Measurements from ENCODE around the gene SLC2A13.
"Not testable (repeated sequence)": the region's sequence is repeated elsewhere in the genome, so short reads cannot be mapped to it uniquely, and the experiment has no call there.

SLC2A13 gene

DNA sequence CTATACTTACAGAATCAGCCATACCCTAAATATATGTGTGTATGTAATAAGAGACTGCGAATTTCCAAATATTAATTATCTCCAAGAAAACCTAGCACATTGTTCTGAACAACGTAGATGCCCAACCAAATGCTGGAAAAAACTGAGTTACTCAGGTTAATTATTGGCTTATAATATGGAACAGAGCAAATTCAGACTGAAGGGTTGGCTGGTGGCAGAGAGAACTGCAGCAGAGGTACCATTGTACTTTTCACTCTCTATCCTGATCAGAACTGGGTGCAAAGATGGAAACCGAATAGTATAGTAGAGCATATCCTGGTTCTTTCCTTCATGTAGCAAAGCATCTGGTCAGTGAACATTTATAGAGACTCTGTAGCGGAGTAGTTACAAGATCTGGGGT, 185.7 kb downstream of the SLC2A13 start:
- no peak for DNase-seq

DNA sequence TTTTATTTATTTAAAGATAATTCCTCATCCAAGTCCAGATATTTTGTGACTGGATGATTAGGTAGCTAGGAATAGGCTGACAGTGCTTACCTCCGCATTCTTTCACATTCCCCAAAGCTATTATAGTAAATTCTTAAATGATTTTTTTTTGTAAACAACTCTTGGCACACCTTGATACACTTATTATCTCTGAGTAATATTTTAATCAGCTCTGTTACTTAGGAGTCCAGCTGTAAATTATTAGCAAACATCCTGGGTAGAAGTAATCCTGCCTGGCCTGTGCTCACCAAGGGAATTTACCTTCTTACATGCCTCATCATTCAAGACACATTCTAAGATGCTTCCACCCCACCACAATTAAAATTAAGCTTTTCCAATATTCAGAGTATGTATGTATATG, 186.1 kb downstream of the SLC2A13 start:
- DNase-seq, result no peak

DNA sequence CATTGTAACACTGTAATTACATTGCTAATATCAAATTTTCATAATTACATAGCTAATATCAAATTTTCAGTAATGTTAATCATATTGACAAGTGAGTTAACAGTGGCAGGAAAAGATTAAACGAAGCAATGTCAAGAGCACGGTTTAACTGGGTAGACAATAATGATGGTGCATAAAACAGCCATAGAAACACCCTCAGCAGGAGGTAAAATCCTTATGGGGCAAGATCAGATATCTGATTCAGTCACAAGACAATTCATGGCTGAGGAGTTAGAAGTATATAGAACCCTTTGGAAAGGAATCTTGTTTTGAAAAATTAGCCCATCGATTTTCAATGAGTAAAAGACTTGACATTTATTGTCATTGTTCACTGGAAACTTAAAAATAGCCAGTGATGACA, 190.6 kb downstream of the SLC2A13 start:
- no peak for DNase-seq

DNA sequence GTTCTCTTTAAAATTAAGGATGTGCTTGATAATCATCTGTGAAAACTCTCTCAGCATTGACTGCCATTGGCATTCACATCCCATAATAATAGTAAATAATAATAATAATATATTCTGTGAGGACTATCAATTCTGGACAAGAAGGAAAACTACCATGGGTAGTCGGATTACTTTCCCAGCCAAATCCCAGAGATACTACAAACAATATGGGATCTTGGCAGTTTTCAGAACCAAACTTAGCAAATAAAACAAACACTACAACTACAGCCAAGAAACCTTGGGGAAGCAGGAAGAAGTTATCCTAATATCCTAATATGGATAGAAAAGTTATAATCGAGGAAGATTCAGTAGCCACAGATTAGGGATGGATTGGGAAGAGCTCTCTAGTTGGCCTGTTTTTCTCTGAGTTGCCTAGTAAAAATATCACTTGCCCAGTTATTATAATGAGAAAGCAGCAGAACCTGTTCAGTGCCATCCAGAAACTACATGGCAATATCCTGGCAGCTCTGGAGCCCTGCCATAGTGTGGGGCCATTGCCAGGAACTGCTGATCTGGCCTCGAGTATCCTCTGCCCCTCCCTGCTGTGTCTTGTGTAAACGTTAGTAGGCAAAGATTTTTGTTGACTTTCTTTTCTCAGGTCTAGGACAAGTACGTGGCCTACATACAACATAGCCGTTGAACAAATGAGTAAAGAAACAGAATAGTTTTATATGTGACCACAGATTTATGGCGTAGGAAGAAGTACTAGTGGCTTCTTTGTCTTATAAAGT, 193.5 kb downstream of the SLC2A13 start:
- peak; percentile 4 for DNase-seq

DNA sequence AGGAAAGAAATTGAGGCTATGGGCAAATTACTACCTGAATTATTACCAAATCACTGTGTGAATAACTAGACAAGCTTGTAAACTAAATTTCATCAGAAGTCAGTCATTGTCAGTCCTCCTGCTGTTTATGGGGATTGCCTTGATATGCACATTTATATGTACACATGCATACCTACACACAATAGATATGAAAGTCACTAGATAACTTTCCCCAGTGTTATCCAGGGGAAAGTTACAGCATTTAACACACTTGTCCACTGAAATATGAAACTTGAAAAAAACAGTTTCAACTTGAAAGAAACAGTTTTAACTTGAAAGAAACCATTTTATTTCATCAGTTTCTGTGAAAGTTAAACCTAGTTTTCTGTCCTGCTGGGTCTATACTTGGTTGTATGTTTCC, 199.6 kb downstream of the SLC2A13 start:
- no peak for DNase-seq

DNA sequence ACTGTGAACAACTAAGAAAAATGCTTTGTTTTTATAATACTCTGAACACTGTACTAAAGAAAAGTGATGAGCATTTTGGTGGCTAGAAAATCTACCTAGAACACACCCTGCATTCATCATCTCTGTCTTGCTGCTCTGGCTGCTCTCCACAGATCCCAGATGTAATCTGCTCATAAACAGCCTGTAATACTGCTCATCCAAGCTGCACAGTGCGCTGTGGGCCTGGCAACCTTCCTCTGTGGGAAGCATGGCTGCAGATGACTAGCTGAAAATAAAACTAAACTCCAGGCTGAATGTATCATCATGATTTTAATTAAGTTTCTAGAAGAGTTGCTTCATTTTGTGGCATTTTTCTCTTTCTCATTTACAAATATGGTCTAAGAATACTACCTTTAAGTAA, 200.7 kb downstream of the SLC2A13 start:
- DNase-seq, result no peak

DNA sequence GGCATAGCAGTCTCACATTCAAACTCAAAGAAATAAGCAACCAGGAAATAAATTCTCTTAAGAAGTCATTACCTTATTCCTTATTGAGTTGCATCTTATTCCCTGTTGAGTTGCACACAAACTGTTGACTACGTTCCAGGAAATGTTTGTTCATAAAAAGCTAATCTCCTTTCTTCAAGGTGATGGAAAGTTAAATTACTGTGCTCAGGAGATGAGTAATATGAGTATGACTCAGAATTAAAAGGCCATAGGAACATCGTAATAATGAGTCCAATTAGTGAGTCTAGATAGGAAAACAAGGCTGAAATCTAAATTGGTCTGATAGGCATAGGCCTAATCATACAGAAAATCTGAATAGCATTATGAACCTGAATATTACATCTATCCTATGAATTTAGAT, 203.1 kb downstream of the SLC2A13 start:
- DNase-seq, result no peak

DNA sequence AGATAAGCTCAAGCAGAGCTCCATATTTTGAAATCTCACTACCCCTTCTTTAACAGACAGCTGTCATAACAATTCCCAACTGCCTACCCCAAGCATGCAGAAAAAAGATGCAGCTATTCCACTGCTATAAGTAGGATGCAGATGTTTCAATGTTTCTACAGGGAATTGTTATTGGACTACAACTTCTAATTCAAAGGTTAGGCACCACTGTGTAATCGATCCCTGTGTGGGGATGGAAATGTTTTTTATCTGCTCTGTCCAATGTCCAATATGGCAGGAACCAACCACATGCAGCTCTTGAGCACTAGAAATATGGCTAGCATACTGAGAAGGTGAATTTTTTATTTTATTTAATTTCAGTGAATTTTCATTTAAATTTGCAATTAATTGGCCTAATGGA, 208.6 kb downstream of the SLC2A13 start:
- no peak for DNase-seq

DNA sequence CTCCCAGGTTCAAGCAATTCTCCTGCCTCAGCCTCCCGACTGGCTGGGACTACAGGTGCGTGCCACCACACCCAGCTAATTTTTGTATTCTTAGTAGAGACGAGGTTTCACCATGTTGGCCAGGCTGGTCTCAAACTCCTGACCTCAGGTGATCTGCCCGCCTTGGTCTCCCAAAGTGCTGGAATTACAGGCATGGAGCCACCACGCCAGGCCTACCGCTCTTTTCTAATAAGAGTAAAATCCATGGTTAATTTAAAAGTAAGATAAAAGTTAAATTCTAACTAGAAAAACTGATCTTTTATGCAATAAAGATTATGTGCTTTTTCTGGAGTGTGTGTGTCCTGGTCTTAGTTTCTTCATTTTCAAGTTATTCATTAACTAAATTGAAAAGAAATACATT, 212.5 kb downstream of the SLC2A13 start:
- DNase-seq, result not testable (repeated sequence)

DNA sequence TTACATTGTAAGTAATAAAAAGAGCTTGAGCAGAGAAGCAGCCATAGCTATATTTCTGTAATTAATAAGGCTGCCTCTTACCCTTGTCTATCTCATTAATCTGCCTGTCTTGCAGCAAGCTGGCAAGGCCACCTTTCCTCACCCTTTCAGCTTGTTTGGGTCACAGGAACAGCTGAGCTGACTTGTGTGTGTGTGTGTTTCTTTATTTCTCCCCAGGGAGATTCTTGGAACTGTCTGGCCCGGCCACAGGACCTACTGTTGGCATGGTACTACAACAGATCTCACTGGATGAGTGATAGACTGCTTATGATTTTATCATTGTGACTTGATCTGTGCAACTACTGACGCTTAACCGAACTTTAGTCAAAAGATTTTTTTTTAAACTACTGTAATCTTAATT, 213.7 kb downstream of the SLC2A13 start:
- DNase-seq, result peak; percentile 1

DNA sequence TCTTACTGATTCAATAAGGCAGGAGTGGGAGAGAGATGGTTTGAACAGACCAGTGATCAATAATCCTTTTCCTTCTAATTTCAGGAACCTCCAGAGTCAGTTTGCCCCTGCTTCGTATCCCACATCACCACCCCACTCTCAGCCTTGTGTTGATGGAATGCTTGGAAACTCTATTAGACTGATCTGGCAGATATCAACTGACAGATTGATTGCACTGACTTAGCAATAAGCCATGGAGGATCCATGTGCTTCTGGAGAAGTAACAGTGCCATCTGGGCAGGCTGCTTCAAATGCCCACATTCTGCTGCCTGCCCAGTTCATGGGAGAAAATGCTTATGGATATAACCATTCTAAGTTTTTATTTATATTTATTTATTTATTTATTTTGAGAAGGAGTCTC, 218.0 kb downstream of the SLC2A13 start:
- DNase-seq, result no peak

DNA sequence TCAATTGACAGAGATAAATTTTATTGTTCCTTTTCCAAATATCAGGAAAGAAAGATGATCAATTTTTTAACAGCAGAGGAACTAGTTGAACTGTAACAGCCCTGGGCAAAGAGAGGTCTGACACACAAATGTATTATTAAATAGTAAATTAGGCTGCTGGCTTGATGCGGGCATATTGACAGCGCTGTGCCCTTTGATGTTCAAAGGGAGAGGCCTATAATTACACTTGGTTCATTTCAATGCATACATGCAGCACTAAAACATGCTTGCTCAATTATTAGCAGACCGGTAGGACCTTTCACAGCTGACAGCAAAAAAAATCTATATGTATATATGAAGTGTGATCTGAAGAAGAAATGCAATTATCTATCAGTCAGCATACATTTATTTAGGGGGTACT, 219.8 kb downstream of the SLC2A13 start:
- DNase-seq, result no peak

DNA sequence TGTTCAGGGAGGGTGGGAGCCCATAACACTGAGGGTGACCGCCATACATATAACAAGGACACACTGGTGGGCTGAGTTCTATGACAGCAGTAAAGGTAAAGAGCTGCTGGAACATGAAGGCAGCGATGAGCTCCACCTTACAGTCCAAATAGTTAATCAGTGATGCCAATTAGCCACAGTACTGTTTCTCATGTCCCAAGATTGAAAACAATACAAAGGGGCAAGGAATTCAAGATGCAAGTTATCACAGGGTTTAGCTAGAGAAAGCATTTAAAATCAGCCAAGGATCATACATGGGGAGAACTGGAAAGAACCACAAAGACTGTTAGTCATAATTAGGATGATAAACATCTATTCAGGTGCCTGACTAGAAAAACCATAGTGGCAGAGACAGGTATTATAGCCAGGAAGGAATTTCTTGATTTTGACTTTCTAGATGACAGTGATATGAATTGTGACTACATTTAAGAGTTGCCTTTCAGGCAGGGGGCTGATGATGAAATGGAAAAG, 221.2 kb downstream of the SLC2A13 start:
- DNase-seq, result no peak

DNA sequence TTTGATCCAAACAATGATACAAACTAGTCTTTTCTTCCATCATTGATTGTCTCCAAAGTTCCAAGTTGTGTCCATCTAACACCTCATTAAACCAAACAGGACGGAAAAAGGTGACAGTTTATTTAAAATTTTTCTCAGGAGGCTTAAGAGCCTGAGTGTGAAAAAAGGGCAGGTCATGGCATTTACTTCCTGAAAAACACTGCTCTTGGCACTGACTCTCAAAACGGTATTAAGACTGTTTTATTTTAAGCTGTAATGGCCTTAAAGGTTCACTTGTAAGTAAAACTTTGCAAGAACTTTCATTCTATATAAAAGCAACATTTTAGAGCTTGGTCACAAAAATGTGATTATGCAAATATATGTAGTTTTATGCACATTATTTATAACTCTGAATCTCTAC, 222.5 kb downstream of the SLC2A13 start:
- no peak for DNase-seq

DNA sequence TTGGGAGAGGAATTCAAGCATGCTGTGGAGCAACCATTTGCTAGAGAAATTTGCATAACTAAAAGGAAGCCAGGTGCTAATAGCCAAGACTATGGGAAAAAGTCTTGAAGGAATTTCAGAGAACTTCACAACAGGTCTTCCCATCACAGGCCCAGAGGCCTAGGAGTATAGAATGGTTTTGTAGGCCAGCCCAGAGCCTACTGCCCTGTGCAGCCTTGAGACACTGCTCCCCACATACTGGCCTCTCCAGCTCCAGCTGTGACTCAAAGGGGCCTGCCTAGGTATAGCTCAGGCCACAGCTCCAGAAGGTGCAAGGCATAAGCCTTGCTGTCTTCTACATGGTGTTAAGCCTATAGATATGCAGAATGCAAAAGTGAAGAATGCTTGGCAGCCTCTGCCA, 227.1 kb downstream of the SLC2A13 start:
- no peak for DNase-seq

DNA sequence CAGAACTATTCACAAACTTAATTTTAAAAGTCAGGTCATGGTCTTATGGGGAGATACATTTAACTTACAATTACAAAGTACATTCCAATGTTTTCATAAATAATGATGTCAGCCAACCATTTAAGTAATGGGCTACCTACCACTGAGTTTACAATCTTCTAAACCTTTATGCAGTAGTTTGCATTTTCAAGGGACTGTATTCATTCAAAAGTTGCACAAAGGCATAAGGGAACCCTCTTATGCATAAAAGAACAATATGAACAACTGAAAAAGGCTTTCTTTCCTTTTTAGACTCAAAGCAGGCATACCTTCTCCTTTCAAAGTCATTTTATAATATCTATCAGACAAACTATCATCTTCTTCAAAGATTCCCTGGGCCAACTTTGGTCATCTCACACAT, 230.2 kb downstream of the SLC2A13 start:
- DNase-seq, result no peak

DNA sequence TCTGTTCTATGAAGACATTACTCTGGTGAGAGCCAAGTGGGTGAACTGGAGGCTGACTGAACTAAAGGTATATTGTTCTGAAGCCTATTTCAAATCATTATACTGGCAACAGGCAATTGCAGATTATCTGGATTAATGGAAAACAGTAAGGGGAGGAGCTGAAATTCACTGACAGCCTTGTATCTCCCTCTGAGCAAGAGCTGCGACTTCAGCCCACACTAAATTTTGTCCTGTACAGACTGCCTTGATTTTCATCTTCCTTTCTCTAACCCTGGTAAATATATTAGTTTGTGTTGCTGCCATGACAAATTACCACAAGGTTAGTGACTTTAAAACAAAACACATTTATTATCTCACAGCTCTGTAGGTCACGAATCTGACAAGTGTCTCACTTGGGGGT, 231.1 kb downstream of the SLC2A13 start:
- no peak for DNase-seq

DNA sequence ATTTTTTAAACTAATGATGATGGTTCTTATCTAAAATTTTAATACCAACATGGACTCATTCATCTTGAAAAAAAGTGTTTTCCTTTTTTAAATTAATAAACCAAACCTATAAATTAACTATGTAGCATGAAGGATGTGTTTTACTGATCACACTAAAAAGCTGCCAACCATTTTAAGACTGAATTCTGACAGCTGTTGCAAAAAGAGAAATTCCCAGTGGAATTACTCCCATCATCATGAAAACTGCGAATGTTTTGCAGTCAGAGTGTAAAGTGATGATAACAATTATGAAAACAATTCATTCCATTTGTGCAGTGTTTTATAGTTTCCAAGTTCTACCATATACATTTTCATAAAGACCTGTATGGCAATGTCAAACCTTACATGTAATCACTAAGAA, 232.8 kb downstream of the SLC2A13 start:
- DNase-seq, result no peak

DNA sequence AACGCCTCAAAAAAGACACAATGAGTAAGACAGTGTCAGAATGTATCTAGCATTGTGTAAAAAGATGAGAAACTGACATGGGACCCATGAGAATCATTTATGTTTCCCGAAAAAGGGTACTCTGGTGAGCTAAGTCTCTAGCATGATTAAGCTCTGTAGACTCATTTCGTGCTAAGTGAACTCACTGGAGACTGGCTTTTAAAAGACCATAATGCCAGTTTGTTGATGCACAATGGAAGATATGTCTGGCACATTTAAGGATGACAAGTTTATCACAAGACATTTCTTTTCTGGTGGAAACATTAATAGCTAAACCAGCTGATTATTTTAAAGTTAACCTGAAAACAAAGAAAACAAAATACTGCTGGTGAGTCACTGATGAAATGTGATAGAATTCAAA, 233.5 kb downstream of the SLC2A13 start:
- no peak for DNase-seq

DNA sequence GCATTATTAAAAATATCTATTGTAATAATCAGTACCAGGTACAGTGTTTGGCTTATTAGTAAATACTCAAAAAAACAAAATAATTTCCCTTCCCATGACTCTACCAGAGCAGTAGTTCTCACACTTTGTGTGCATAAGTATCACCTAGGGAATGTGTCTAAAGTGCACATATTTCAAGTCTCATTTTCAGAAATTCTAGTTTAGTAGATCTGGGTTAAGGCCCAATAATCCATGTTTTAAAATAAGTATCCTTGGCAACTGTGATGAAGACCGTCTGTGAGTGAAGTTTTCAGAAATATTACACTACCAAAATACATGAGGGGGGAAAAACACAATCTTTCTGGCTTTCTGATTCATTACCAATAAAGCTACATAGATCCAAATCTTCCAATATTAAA, 237.6 kb downstream of the SLC2A13 start:
- DNase-seq, result no peak

DNA sequence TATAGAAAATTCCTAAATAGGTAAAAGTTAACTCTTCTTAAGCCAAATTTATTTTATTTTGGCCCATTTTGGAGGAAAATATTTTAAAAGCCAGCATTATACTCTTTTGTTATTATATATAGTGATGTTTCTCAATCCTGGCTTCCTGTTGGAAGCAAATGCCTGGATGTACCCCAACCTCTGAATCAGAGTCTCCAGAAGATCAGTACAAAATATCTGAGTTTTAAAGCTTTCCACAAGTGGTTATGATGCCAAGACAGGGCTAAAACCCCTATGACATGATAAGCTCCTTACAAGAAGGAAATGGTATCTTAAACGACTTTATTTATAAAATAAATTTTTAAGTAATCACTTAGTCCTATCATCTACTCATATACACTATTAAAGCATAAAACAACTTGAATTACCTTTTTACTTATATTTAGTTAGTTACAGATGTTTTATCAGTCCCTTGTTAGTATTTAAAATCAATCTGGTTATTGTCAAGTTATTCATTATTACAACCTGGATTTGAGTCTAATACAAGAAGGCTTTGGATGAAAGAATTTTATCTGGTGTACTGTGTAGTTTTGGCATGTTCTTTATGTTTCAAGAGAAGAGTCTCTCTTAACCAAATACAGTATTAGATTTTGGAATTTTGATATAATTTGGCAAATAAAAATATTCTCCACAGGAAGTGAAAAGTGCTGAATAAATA, 238.1 kb downstream of the SLC2A13 start:
- DNase-seq, result no peak

DNA sequence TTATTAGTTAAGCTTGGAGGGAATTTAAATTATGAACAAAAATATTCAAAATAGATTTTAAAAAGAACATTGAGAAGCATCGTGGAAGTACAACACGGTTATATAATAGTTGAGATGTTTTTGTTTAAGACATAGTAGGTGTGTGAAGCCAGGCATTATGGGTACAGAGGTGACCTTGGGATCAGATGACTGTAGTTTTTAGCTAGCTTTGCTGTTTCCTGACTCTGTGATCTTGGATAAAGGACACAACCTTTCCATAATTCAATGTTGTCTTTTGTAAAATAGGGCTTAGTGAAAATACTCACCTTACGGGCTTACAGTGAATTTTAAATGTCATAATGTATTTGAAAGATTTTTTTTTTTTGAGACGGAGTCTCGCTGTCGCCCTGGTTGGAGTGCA, 239.7 kb downstream of the SLC2A13 start:
- DNase-seq, result no peak

DNA sequence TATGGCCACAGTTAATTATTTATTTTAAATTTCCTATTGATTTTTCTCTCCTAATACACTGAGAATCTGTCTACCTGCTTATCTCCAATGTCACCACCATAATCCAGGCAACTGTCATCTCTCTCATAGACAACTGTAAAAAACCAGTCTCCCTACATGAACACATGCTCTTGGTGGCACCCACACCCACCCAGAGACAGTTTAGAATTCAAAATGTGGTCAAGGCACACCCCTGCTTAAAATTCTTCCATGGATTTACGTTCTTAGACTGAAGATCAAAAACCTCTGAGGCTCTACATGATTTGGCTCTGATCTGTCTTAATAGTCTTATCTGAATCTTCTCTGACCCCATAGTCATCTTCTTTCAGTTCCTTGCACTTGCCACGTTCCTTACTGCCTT, 245.2 kb downstream of the SLC2A13 start:
- DNase-seq, result no peak

DNA sequence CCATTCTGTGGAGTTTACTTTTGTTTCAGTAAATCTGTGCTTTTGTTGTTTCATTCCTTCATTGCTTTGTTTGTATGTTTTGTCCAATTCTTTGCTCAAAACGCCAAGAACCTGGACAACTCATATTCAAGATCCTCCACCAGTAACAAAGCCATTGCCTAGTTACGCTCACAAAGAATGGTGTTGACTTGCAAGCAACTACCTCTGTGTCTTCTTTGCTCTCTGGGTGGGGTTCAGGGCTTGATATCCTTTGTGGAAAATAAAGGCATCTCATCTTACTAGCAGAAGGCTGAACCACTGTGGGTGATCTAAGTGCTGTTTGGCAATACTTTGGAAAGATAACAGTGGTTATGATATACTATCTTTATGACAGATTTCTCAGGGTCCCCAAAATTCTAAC, 252.9 kb downstream of the SLC2A13 start:
- no peak for DNase-seq

DNA sequence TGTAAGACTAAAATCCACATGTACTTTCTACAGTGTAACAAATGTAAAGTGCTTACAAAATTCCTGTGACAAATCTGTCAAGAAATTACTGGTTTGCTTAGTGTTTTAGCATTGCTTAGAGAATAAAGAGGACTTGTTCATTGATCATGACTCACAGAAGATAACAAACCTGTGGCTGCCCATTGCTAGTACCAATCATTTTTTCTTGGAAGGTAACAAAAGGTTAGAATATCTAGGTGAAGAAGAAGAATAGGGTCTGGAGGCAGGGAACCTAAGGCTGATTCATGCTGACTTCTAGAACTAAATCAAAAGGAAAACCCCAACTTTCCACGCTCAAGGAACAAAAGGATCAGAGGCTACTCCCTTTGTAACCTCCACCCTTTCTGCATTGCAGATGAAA, 253.5 kb downstream of the SLC2A13 start:
- no peak for DNase-seq

Measured in NCI-H1105 (cell line).